Stomach (tissue), 9 donors: Measurements from ENCODE around the gene HDGF. TPM values are rescaled to one million over a fixed set of nuclear protein-coding genes. Genes with fewer than 3 reads are reported as not detected.

Experiments
- DNase-seq, 2 donors: peaks; one replicate each; pipeline versions ENCODE4 v3.0.0 to v3.0.0-alpha.2; 2013 to 2019
- H3K27ac ChIP-seq, 5 donors: fragments of 200-600 bp in 4 of 5; sonication (generic) in 4 of 5; one replicate each; pipeline ENCODE4 v1.5.1; 2013 to 2019; ENCODE audit warnings: mild to moderate bottlenecking in 1 of 5, moderate library complexity in 1 of 5
- H3K27me3 ChIP-seq, 3 donors: fragments of 200-600 bp; sonication (generic); one replicate each; pipeline ENCODE4 v1.5.1; 2017 to 2019; ENCODE audit warnings: mixed run types in 1 of 3
- H3K36me3 ChIP-seq, 4 donors: fragments of 200-600 bp; sonication (generic); 1 replicate in 3 of 4; 2 replicates in 1 of 4; pipeline ENCODE4 v1.5.1; 2016 to 2019
- H3K4me1 ChIP-seq, 4 donors: fragments of 200-600 bp; sonication (generic); one replicate each; pipeline ENCODE4 v1.5.1; 2016 to 2019
- H3K4me3 ChIP-seq, 4 donors: fragments of 200-600 bp; sonication (generic) in 3 of 4; one replicate each; pipeline ENCODE4 v1.5.1; 2016 to 2019; ENCODE audit warnings: mild to moderate bottlenecking in 1 of 4
- H3K9me3 ChIP-seq, 4 donors: fragments of 200-600 bp; sonication (generic); one replicate each; pipeline ENCODE4 v1.5.1; 2016 to 2019
- CTCF ChIP-seq, 7 experiments: fragments of 450-650 bp in 4 of 7; fragments of 200-600 bp in 3 of 7; sonication (generic) in 3 of 7; IDR thresholded peaks; one replicate each; pipeline ENCODE4 v1.5.1; 2016 to 2019; ENCODE audit warnings: antibody characterized with exemption in 7 of 7, control low read depth in 2 of 7, mild to moderate bottlenecking in 1 of 7
- EP300 ChIP-seq: sonication (generic); formaldehyde crosslinking; IDR thresholded peaks from one replicate; pipeline ENCODE4 v1.6.1; 2017; ENCODE audit warnings: antibody characterized with exemption
- POLR2A ChIP-seq, 4 donors: fragments of 450-650 bp; IDR thresholded peaks; one replicate each; pipeline ENCODE4 v1.6.1; 2016; ENCODE audit warnings: antibody characterized with exemption in 4 of 4, control low read depth in 2 of 4, mild to moderate bottlenecking in 1 of 4, moderate library complexity in 1 of 4
- POLR2AphosphoS5 ChIP-seq, 3 donors: sonication (generic); formaldehyde crosslinking; IDR thresholded peaks; one replicate each; pipeline ENCODE4 v1.6.1; 2016; ENCODE audit warnings: antibody characterized with exemption in 3 of 3
- WGBS, 5 donors: extraction: QIAGEN DNeasy Blood & Tissue Kit in 3 of 5; methylation state at CpG; one replicate each; pipeline versions ENCODE4 v1.1.5 to v1.1.7; 2013 to 2018; 5-methylcytosine and 5-hydroxymethylcytosine counted together
- intact Hi-C: fragments of 100-400 bp; cut with DNase I; formaldehyde crosslinking; loops from one replicate; pipeline ENCODE4 v1.15.1; 2023; ENCODE audit warnings: low total_unique reads
- polyA plus RNA-seq, 3 donors: library from polyadenylated mRNA; stranded (reverse); fragments of 200-250 nt; gene quantifications; one replicate each; pipeline ENCODE4 v1.2.3, GENCODE V29; 2013
- total RNA-seq, 5 donors: library from RNA; depleted of rRNA; stranded (reverse); fragments of >200 nt; gene quantifications; one replicate each; pipeline versions ENCODE4 v1.1.0 to v1.2.3, GENCODE V29; 2014 to 2016
- donor health status: healthy with polysubstance abuse.
- donor health status: Bipolar disorder and iron deficiency.
- donor health status: healthy.

HDGF gene
- total and polyA plus RNA-seq, 8 donors, result 81.7 to 214 (median 161) TPM

- DNase-seq, result no peak
These were observed 7.8 kb downstream of the HDGF start for GRCh38 chr1:156743367-156744302.

GRCh38 chr1:156742801-156743200 is 8.7 kb downstream of the HDGF start:
- Histone ChIP-seq H3K27ac (peak overlapping the region in 2 of 5 donors; percentile 87 to 97), H3K4me3 (no peak overlapping the region), H3K4me1 (peaks cover 28 to 55% (median 52%) of the 10 kb centered on the region in 4 donors), H3K27me3 (no peaks in the 10 kb centered on the region), H3K9me3 (no peaks in the 10 kb centered on the region), H3K36me3 (peaks cover 28 to 49% (median 40%) of the 10 kb centered on the region in 4 donors)
- DNase-seq, result no peak
- intact Hi-C loops, result no loop called here
- WGBS, 5 donors, result 88 to 96% (median 91%) methylated on average over 4 of the region's 4 CpGs
- TF ChIP-seq POLR2AphosphoS5 (IDR thresholded peaks at IDR 0.05) (no peak), EP300 (no peak), POLR2A (IDR thresholded peaks at IDR 0.05) (no peak), CTCF (IDR thresholded peaks at IDR 0.05) (no peak)

More at GRCh38 chr1:156743367-156744302, 7.8 kb downstream of the HDGF start:
- TF ChIP-seq CTCF (IDR thresholded peaks at IDR 0.05) (no peak), EP300 (no peak), POLR2AphosphoS5 (IDR thresholded peaks at IDR 0.05) (no peak)
- Histone ChIP-seq H3K27ac (peak overlapping the region in 2 of 5 donors; percentile 97 to 98), H3K27me3 (no peaks in the 10 kb centered on the region), H3K36me3 (peaks cover 24 to 41% (median 35%) of the 10 kb centered on the region in 4 donors), H3K4me3 (no peak overlapping the region), H3K4me1 (peaks cover 37 to 64% (median 61%) of the 10 kb centered on the region in 4 donors), H3K9me3 (no peaks in the 10 kb centered on the region)
- intact Hi-C loops, result no loop called here
- WGBS, 5 donors, result 78 to 89% (median 85%) methylated on average over 13 to 14 of the region's 14 CpGs

GRCh38 chr1:156742017-156742416 is 9.5 kb downstream of the HDGF start:
- Histone ChIP-seq H3K27ac (peak overlapping the region in 4 of 5 donors; percentile 83 to 91 (median 88)), H3K27me3 (no peaks in the 10 kb centered on the region), H3K36me3 (peaks cover 35 to 57% (median 47%) of the 10 kb centered on the region in 4 donors), H3K9me3 (no peaks in the 10 kb centered on the region), H3K4me1 (peaks cover 23 to 48% (median 46%) of the 10 kb centered on the region in 4 donors), H3K4me3 (no peak overlapping the region)
- WGBS, 5 donors, result 77 to 92% (median 85%) methylated on average over 3 of the region's 3 CpGs
- TF ChIP-seq EP300 (no peak), POLR2AphosphoS5 (IDR thresholded peaks at IDR 0.05) (no peak), POLR2A (IDR thresholded peaks at IDR 0.05) (no peak), CTCF (IDR thresholded peaks at IDR 0.05) (no peak)
- intact Hi-C loops, result no loop called here
- DNase-seq, result no peak

- Histone ChIP-seq H3K36me3 (peaks cover 37 to 62% (median 52%) of the 10 kb centered on the region in 4 donors), H3K27me3 (no peaks in the 10 kb centered on the region), H3K27ac (peak overlapping the region; percentile 74 to 91 (median 87)), H3K9me3 (no peaks in the 10 kb centered on the region), H3K4me1 (peaks cover 18 to 45% (median 42%) of the 10 kb centered on the region in 4 donors), H3K4me3 (peak overlapping the region; percentile 25 to 87 (median 70))
- WGBS, 5 donors, result 47 to 56% (median 49%) methylated on average over 8 of the region's 8 CpGs
- DNase-seq, result no peak
- TF ChIP-seq CTCF (IDR thresholded peaks at IDR 0.05) (no peak), POLR2A (IDR thresholded peaks at IDR 0.05) (no peak), EP300 (no peak), POLR2AphosphoS5 (IDR thresholded peaks at IDR 0.05) (no peak)
- intact Hi-C loops, result no loop called here
These were observed 9.9 kb downstream of the HDGF start for GRCh38 chr1:156741481-156741983.
